ENCODE results near the gene MKNK2. TPM values are rescaled to one million over a fixed set of nuclear protein-coding genes. Genes with fewer than 3 reads are reported as not detected.

MKNK2 gene
- total RNA-seq, 4 donors from 2014 or later = 189 to 279 (median 236) TPM

- Histone ChIP-seq H3K9me3 (no peaks in the 10 kb centered on the region), H3K36me3 (no peaks in the 10 kb centered on the region), H3K4me1 (peaks cover 40 to 72% (median 56%) of the 10 kb centered on the region in 4 donors), H3K27me3 (no peaks in the 10 kb centered on the region), H3K27ac (peak overlapping the region; percentile 96 to 100 (median 98)), H3K4me3 (no peak overlapping the region)
- in situ Hi-C loops (cut with MboI; ENCODE audit: low pct_ligation_motif_present in 1 of 4, low pct_unique_long_range_greater_than_20kb in 1 of 4, low sequenced_read_pairs in 3 of 4) (no loop called here), intact Hi-C loops (cut with DNase I; ENCODE audit: low total_unique reads) (no loop called here)
- DNase-seq = peak; percentile 81
- 44% methylated on average over 7 of the region's 8 CpGs; no CpG with 5 or more reads in 1 of the 2 donors for WGBS, 2 donors (ENCODE audit: low coverage in 1 of 2)
- TF ChIP-seq CTCF (IDR thresholded peaks at IDR 0.05) (no peak), POLR2A (IDR thresholded peaks at IDR 0.05) (peak; percentile 79), EP300 (IDR thresholded peaks at IDR 0.05; ENCODE audit: low read depth) (no peak), POLR2AphosphoS5 (IDR thresholded peaks at IDR 0.05) (peak; percentile 50 to 72 (median 51))
These were observed 3.7 kb upstream of the MKNK2 start for GRCh38 chr19:2054763-2055162.

- TF ChIP-seq EP300 (IDR thresholded peaks at IDR 0.05; ENCODE audit: low read depth) (no peak), POLR2AphosphoS5 (IDR thresholded peaks at IDR 0.05) (peak; percentile 59 to 60 (median 59))
- 71% methylated on average over 24 of the region's 24 CpGs; no CpG with 5 or more reads in 1 of the 2 donors for WGBS, 2 donors (ENCODE audit: low coverage in 1 of 2)
These were observed 2.8 kb upstream of the MKNK2 start for GRCh38 chr19:2053601-2054389.

GRCh38 chr19:2051773-2052704 is 995 bp upstream of the MKNK2 start:
- intact Hi-C loops (cut with DNase I; ENCODE audit: low total_unique reads) (no loop called here), in situ Hi-C loops (cut with MboI; ENCODE audit: low pct_ligation_motif_present in 1 of 4, low pct_unique_long_range_greater_than_20kb in 1 of 4, low sequenced_read_pairs in 3 of 4) (no loop called here)
- H3K27me3 ChIP-seq = no peaks in the 10 kb centered on the region
- DNase-seq = peak; percentile 73
- peak overlapping the region; percentile 96 to 100 (median 99) for H3K27ac ChIP-seq
- H3K4me1 ChIP-seq = peaks cover 57 to 71% (median 69%) of the 10 kb centered on the region in 4 donors
- H3K4me3 ChIP-seq = peak overlapping the region in 3 of 4 donors; percentile 25 to 97 (median 95)
- WGBS, 2 donors (ENCODE audit: low coverage in 1 of 2) = 39% methylated on average over 18 of the region's 18 CpGs; no CpG with 5 or more reads in 1 of the 2 donors
- no peaks in the 10 kb centered on the region for H3K9me3 ChIP-seq
- TF ChIP-seq EP300 (IDR thresholded peaks at IDR 0.05; ENCODE audit: low read depth) (no peak), POLR2AphosphoS5 (IDR thresholded peaks at IDR 0.05) (no peak), CTCF (IDR thresholded peaks at IDR 0.05) (no peak), POLR2A (IDR thresholded peaks at IDR 0.05) (no peak)
- H3K36me3 ChIP-seq = no peaks in the 10 kb centered on the region

More at GRCh38 chr19:2053601-2054389, 2.8 kb upstream of the MKNK2 start:
- H3K36me3 ChIP-seq = no peaks in the 10 kb centered on the region
- no peaks in the 10 kb centered on the region for H3K27me3 ChIP-seq
- H3K4me1 ChIP-seq = peaks cover 40 to 71% (median 55%) of the 10 kb centered on the region in 4 donors
- in situ Hi-C loops (cut with MboI; ENCODE audit: low pct_ligation_motif_present in 1 of 4, low pct_unique_long_range_greater_than_20kb in 1 of 4, low sequenced_read_pairs in 3 of 4) (no loop called here), intact Hi-C loops (cut with DNase I; ENCODE audit: low total_unique reads) (no loop called here)
- no peak overlapping the region for H3K4me3 ChIP-seq
- H3K9me3 ChIP-seq = no peaks in the 10 kb centered on the region
- H3K27ac ChIP-seq = peak overlapping the region; percentile 96 to 100 (median 98)
- DNase-seq = peak; percentile 63

GRCh38 chr19:2050349-2050990 is 574 bp downstream of the MKNK2 start:
- no peak for TF ChIP-seq POLR2A (IDR thresholded peaks at IDR 0.05)
- no peak for TF ChIP-seq EP300 (IDR thresholded peaks at IDR 0.05; ENCODE audit: low read depth)
- no peak for TF ChIP-seq POLR2AphosphoS5 (IDR thresholded peaks at IDR 0.05)
- Histone ChIP-seq H3K27ac (peak overlapping the region; percentile 96 to 100 (median 99)), H3K4me3 (peak overlapping the region; percentile 95 to 99 (median 98)), H3K9me3 (no peaks in the 10 kb centered on the region), H3K4me1 (peaks cover 59 to 71% (median 69%) of the 10 kb centered on the region in 4 donors), H3K27me3 (no peaks in the 10 kb centered on the region), H3K36me3 (peaks cover 0 to 8% (median 4%) of the 10 kb centered on the region in 4 donors)
- WGBS, 2 donors (ENCODE audit: low coverage in 1 of 2) = 2% methylated on average over 29 of the region's 49 CpGs; no CpG with 5 or more reads in 1 of the 2 donors
- no peak for DNase-seq
- intact Hi-C loops (cut with DNase I; ENCODE audit: low total_unique reads) = no loop called here
- in situ Hi-C loops (cut with MboI; ENCODE audit: low pct_ligation_motif_present in 1 of 4, low pct_unique_long_range_greater_than_20kb in 1 of 4, low sequenced_read_pairs in 3 of 4) = no loop called here

All from transverse colon (tissue), 4 donors.